GM18498 (cell line): ENCODE data around the gene MCFD2.

Experiments used
- ATAC-seq: cut with Tn5 transposase; IDR thresholded peaks from one replicate; pipeline ENCODE4 v1.9.1; 2021; ENCODE audit warnings: mild to moderate bottlenecking, moderate library complexity; ENCODE audit not compliant: unreplicated experiment

MCFD2 gene

GRCh38 chr2:46852598-46852997 is 63.0 kb downstream of the MCFD2 start:
- ATAC-seq: no peak

DNA sequence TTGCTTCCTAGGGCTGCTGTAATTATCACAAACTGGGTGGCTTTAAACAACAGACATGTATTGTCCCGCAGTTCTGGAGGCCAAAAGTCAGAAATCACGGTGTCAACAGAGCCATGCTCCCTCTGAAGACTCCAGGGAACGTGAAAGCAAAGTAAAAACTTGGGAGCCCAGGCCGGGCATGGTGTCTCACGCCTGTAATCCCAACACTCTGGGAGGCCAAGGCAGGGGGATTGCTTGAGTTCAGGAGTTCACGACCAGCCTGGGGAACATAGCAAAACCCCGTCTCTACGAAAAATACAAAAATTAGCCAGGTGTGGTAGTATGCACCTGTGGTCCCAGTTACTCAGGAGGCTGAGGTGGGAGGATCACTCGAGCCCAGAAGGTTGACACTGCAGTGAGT is 63.5 kb downstream of the MCFD2 start:
- no peak for ATAC-seq
